DOHH2 (cell line): ENCODE results near the gene SLC35F2.
A peak's percentile ranks its signal among the peaks of the same experiment; 100 is the strongest.

Experiments
- H3F3A ChIP-seq: fragments of 200-600 bp; sonication (generic), shearing (Covaris generic); 2 replicates; pipeline ENCODE4 v1.6.0; 2016; ENCODE audit warnings: antibody characterized with exemption, mild to moderate bottlenecking; ENCODE audit not compliant: control insufficient read depth, insufficient read depth
- H3K27ac ChIP-seq: fragments of 200-600 bp; sonication (generic); 2 replicates; pipeline ENCODE4 v1.5.1; 2014; ENCODE audit warnings: low read depth, mild to moderate bottlenecking, low read length, moderate library complexity
- H3K27me3 ChIP-seq: fragments of 200-600 bp; sonication (generic); 2 replicates; pipeline ENCODE4 v1.6.1; 2014; ENCODE audit warnings: mild to moderate bottlenecking, low read length, mixed read lengths; ENCODE audit not compliant: control insufficient read depth
- H3K36me3 ChIP-seq: fragments of 200-600 bp; sonication (generic); 2 replicates; pipeline ENCODE4 v1.6.1; 2014; ENCODE audit warnings: mild to moderate bottlenecking, low read length, moderate library complexity, mixed read lengths; ENCODE audit not compliant: control insufficient read depth
- H3K4me1 ChIP-seq: fragments of 200-600 bp; sonication (generic); 2 replicates; pipeline ENCODE4 v1.6.1; 2014; ENCODE audit warnings: mild to moderate bottlenecking, low read length, mixed read lengths; ENCODE audit not compliant: control insufficient read depth
- H3K4me2 ChIP-seq: fragments of 200-600 bp; sonication (generic); 2 replicates; pipeline ENCODE4 v1.6.0; 2014; ENCODE audit warnings: mild to moderate bottlenecking, low read length, moderate library complexity
- H3K4me3 ChIP-seq: fragments of 200-600 bp; sonication (generic); 2 replicates; pipeline ENCODE4 v1.5.1; 2014; ENCODE audit warnings: mild to moderate bottlenecking, low read length, mixed read lengths
- H3K79me2 ChIP-seq: fragments of 200-600 bp; sonication (generic); 2 replicates; pipeline ENCODE4 v1.6.1; 2014; ENCODE audit warnings: mild to moderate bottlenecking, low read length, mixed read lengths; ENCODE audit not compliant: control insufficient read depth
- H3K9me2 ChIP-seq: fragments of 200-600 bp; sonication (generic); replicated peaks from 2 replicates; pipeline ENCODE4 v1.6.1; 2014; ENCODE audit warnings: mild to moderate bottlenecking, low read length, mixed read lengths; ENCODE audit not compliant: control insufficient read depth
- H3K9me3 ChIP-seq: fragments of 200-600 bp; sonication (generic); 2 replicates; pipeline ENCODE4 v1.6.1; 2014; ENCODE audit warnings: antibody characterized with exemption, low read length, mixed read lengths; ENCODE audit not compliant: control insufficient read depth, insufficient read depth
- H4K20me1 ChIP-seq: fragments of 200-600 bp; sonication (generic); 2 replicates; pipeline ENCODE4 v1.6.0; 2014; ENCODE audit warnings: low read depth, mild to moderate bottlenecking, antibody characterized with exemption, low read length, moderate library complexity; ENCODE audit not compliant: control insufficient read depth, insufficient read depth
- CTCF ChIP-seq: fragments of 200-600 bp; sonication (generic); IDR thresholded peaks from one replicate; pipeline ENCODE4 v1.5.1; 2014; ENCODE audit warnings: antibody characterized with exemption, mild to moderate bottlenecking, low read depth, low read length; ENCODE audit not compliant: poor library complexity, severe bottlenecking
- EZH2phosphoT487 ChIP-seq: fragments of 200-600 bp; sonication (generic); IDR thresholded peaks from 2 replicates; pipeline ENCODE4 v1.6.1; 2017; ENCODE audit warnings: borderline replicate concordance, mild to moderate bottlenecking, antibody characterized with exemption, low read length, moderate library complexity, mixed read lengths

Gene SLC35F2

GRCh38 chr11:107857550-107858216, 904 bp downstream of the SLC35F2 start:
- peak overlapping the region; percentile 53 for H3K27ac ChIP-seq
- TF ChIP-seq CTCF (no peak), EZH2phosphoT487 (no peak)
- H3K79me2 ChIP-seq: peaks cover 63% of the 10 kb centered on the region
- peaks cover 22% of the 10 kb centered on the region for H3K4me1 ChIP-seq
- H3K9me3 ChIP-seq: no peaks in the 10 kb centered on the region
- H3K4me3 ChIP-seq: peak overlapping the region; percentile 99
- H4K20me1 ChIP-seq: peaks cover 2% of the 10 kb centered on the region; the same call in 1 of the 2 replicates
- peaks cover 4% of the 10 kb centered on the region; the same call in 1 of the 2 replicates for H3K36me3 ChIP-seq
- peak overlapping the region; percentile 81 for H3K4me2 ChIP-seq
- peaks cover 7% of the 10 kb centered on the region; the same call in 1 of the 2 replicates for H3F3A ChIP-seq
- H3K27me3 ChIP-seq: peaks cover 5% of the 10 kb centered on the region; the same call in 1 of the 2 replicates
- H3K9me2 ChIP-seq: no peaks in the 10 kb centered on the region

DNA sequence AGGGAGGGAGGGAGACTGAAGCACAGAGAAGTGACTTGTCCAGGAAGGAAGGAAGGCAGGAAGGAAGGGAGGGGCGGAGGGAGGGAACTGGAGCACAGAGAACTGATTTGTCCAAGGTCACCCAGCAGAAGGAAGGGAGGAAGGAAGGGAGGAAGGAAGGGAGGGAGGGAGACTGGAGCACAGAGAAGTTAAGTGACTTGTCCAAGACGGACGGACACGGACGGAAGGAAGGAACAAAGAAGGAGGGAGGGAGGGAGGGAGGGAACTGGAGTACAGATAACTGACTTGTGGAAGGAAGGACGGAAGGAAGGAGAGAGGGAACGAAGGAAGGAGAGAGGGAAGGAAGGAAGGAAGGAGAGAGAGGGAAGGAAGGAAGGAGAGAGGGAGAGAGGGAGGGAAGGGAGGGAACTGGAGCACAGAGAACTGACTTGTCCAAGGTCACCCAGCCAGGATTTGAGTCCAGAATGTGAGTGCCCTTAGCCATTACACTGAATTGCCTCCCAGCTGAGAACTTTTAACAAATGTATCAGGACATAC, 1.5 kb downstream of the SLC35F2 start:
- Histone ChIP-seq H3K4me1 (peaks cover 22% of the 10 kb centered on the region), H3K27ac (peak overlapping the region; percentile 25), H3K9me2 (no peaks in the 10 kb centered on the region), H3K4me2 (peak overlapping the region; percentile 81), H3F3A (peaks cover 7% of the 10 kb centered on the region; the same call in 1 of the 2 replicates), H3K9me3 (no peaks in the 10 kb centered on the region), H3K36me3 (peaks cover 4% of the 10 kb centered on the region; the same call in 1 of the 2 replicates), H3K27me3 (peaks cover 5% of the 10 kb centered on the region; the same call in 1 of the 2 replicates), H3K4me3 (peak overlapping the region; percentile 99), H4K20me1 (peaks cover 2% of the 10 kb centered on the region; the same call in 1 of the 2 replicates), H3K79me2 (peaks cover 70% of the 10 kb centered on the region)
- TF ChIP-seq CTCF: no peak

- H3K4me2 ChIP-seq: peak overlapping the region; percentile 81
- H3K36me3 ChIP-seq: peaks cover 4% of the 10 kb centered on the region; the same call in 1 of the 2 replicates
- H3K27ac ChIP-seq: peak overlapping the region; percentile 25
- TF ChIP-seq EZH2phosphoT487 (no peak), CTCF (no peak)
- no peaks in the 10 kb centered on the region for H3K9me3 ChIP-seq
- peaks cover 5% of the 10 kb centered on the region; the same call in 1 of the 2 replicates for H3K27me3 ChIP-seq
- peaks cover 76% of the 10 kb centered on the region for H3K79me2 ChIP-seq
- H3F3A ChIP-seq: peaks cover 7% of the 10 kb centered on the region; the same call in 1 of the 2 replicates
- peaks cover 2% of the 10 kb centered on the region; the same call in 1 of the 2 replicates for H4K20me1 ChIP-seq
- H3K4me3 ChIP-seq: peak overlapping the region; percentile 99
- H3K9me2 ChIP-seq: no peaks in the 10 kb centered on the region
- H3K4me1 ChIP-seq: peaks cover 22% of the 10 kb centered on the region
Measured at GRCh38 chr11:107856180-107856980, 2.2 kb downstream of the SLC35F2 start.
